Ovary (tissue), 3 donors: ENCODE results near the gene TSKU.

Source experiments
- CTCF ChIP-seq, 3 donors: fragments of 450-650 bp in 2 of 3; fragments of 200-600 bp in 1 of 3; IDR thresholded peaks; one replicate each; pipeline versions ENCODE4 v1.5.1 to v1.8.0; 2016 to 2022; ENCODE audit warnings: antibody characterized with exemption in 3 of 3, mild to moderate bottlenecking in 1 of 3
- POLR2A ChIP-seq: fragments of 450-650 bp; IDR thresholded peaks from one replicate; pipeline ENCODE4 v1.6.1; 2017; ENCODE audit warnings: antibody characterized with exemption, mild to moderate bottlenecking, moderate library complexity
- donor health status: DM: no; HTN: no; CAD: no.

GRCh38 chr11:76808996-76809395, 25.8 kb downstream of the TSKU start:
- TF ChIP-seq POLR2A = no peak
- TF ChIP-seq CTCF (IDR thresholded peaks at IDR 0.05) = no peak
